HG03097 (cell line): ENCODE results near the gene MEIS2.

ENCODE experiments used
- ATAC-seq: cut with Tn5 transposase; IDR thresholded peaks from one replicate; pipeline ENCODE4 v1.9.1; 2021; ENCODE audit not compliant: unreplicated experiment, low FRiP score

MEIS2 gene

DNA sequence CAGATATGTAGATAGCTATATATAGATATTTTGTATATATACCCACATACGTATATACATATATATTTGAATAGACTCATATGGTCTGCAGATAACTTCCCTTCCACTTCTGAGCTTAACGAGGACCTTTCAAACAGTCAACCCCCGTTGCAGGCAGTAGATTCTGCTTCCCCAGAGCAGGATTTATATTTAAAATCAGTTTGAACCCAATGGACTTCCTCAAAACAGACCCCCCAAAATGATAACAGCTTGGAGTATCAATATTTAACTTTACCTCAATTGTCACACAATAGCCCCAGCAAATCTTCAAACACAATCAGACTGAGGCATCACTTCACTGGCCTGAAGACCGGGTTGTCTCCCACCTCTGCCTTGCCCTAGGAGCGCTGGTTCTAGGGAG is 218.3 kb downstream of the MEIS2 start:
- no peak for ATAC-seq

DNA sequence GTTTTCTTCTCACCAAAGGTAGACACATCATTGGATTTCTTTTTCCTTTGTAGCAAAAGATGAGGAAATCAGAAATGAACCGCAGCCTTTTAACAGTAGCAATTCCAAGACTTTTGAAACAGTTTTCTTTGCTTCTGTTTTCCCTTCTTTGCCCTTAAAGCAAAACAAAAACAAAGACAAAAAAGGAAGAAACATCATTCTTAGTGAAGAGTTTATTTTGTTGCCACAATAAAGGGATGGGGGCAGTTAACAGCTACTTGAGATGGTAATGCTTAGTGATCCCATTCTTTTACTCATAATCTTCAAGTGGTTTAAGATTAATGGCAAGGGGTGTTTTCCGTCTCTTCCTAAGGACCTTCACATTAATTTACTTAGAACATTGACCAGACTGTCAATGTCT is 218.8 kb downstream of the MEIS2 start:
- no peak for ATAC-seq

DNA sequence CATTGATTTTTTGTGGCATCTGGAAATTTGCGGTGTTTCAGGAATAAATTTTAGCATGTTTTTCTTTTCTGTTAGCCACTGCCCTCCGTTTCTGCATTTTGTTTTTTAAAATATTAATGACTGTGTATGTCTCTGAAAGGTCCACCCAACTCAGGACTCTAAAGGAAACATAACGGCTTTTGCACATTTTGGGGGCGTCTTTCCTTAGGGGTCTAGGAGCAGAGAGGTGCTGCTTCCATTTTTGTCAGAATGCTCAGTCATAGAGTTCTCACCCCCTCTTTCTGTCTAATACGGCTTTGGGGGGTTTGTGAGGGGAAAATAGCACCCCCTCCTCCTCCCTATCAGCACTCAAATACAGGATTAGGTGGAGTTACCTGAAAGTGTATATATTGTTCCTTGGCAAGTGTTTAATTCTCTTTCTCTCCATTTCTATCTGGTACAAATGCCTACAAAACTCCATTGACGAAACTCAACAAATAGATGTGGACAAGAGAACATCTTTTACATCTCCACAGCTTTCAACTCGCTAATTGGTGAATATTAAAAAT is 219.4 kb downstream of the MEIS2 start:
- ATAC-seq: no peak

DNA sequence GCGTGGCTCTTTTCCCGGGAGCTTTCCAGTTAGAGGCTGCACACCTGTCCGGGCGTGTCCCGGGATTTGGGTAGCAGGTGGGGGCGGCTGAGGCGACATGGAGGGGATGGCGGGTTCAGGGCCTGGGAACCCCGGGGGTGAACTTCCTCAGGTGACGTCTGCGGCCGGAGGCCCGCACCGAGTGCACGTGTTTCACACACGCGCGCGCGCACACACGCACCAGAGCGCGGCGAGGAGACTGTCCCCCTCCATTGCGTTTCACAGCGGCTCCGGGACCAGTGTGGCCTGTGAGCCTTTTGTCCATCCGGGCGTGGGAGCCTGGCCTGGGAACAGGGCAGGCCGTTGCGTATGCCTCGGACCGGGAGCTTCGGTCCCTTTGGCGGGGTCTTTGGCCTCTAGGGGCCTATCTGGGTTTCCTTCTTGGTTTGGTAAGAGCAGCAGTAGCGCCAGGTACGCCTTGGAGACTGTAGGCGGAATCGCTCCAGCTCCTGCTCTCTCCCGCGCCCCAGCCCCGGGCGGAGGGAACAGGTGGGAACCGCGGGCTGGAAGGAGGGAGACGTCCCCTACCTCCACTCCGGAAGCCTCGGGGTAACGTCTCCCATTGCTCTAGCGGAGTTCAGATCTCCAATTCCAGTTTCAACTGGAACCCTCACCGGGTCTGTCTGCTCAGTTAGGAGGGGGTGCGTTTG is 220.0 kb downstream of the MEIS2 start:
- no peak for ATAC-seq

DNA sequence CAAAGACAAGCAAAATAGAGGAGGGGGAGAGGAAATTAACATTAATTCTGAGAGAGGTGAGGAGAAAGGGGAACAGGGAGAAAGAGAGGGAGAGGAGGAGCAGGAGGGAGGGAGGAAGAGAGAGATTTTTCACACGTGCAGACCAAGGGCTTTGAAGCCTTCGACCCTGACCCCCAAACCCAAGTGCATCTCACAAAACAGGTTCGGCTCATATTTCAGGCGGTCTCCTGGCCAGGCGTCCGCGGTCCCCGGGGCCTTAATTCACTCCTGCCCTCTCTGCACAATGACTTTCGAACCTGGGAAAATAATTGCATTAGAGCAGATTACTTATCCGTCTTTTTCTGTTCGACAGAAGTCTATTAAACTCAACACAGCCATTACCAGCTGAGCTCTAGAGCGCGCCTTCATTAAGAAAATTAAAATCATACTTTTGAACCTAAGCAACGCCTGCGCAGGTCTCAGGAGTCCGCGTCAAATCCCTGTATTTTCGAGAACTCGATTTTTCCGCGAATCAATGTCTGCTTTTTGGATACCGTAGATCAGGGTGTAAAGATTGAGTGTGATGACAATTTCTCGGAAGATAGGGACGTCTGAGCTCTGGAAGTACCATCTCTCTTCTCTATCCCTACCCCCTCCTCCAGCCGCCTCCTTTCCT is 220.7 kb downstream of the MEIS2 start:
- no peak for ATAC-seq

DNA sequence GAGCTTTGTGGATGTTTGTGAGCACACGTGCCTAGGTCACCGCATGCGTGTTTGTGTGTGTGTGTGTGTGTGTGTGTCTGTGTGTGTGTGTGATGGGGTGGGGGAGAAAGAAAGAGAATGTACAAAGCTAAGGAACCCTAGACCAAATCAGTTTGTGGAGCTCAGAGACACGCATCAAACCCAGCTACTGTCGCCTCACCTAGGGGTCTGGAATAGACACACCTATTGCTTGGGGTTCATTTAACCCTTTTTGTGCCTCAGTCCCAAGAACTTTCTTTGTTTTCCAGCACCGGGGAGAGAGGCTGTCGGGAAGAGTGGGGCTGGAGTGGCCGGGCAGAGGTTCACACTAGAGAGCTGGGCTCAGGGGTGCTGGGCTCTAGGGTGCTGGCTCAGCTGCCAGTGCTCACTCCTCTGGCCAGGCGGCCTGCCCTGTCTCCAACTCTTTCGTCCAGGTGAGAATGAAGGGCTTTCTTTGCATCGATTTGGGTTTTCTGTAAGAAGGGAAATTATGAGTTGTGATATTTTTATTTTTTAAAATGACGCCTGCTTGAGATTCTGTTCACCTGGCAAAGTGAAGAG is 221.6 kb downstream of the MEIS2 start:
- ATAC-seq: no peak

DNA sequence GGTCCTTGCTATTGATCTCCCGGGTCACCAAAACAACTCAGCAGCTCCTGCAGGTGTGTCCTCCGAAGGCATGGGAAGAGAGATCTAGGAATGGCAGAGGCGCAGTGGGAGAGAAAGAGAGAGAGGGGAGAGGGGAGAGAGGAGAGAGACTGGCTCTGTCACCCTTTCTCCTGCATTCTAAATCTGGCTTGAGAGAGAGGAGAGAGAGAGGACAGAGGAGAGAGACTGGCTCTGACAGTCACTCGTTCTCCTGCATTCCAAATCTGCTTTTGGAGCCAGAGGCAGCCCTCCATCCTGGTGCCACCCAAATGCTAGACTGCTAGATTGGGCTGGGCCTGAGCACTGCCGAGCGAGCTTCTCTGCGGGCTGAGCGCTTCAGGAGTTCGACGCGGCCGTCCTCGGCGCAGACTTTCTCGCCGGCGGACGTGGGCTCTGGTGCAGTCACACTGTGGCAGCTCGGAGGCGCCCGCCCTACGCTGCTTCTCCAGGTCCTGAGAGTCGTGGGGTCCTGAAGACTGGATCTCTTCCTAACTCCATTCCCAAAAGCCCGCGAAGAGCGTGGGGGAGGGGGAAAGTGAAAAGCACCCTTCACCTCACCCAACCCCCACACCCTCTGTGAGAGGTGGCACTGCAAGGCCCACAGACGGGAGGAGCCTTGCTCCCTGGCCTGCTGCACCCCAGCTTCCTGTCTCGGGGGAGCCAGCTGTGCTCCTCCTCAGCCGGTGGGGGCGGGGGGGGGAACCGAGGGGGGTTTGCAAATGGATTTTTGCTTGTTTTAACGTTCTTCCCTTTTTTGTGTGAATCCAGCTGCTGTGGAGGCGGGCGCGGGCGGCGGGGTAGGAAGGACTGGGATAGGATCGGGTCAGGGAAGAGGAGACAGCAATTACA is 222.3 kb downstream of the MEIS2 start:
- ATAC-seq: peak; percentile 50

DNA sequence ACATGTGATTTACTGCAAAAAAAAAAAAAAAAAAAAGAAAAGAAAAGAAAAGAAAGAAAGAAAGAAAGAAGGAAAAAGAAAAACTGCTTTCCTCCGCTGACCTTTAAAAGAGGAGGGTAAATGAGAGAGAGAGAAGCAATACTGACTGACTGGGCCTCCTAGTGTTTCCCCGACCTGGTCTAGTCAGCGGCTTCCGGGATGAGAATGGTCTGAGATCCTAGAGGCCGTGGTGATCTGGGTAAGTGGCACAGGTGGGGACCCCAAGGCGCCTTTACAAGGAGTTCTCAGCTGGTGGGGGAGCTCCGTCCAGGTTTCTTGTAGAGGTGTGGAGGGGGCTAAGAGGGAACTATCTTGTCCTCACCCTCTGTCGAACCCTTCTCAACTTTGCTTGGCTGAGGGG is 223.1 kb downstream of the MEIS2 start:
- ATAC-seq: no peak

DNA sequence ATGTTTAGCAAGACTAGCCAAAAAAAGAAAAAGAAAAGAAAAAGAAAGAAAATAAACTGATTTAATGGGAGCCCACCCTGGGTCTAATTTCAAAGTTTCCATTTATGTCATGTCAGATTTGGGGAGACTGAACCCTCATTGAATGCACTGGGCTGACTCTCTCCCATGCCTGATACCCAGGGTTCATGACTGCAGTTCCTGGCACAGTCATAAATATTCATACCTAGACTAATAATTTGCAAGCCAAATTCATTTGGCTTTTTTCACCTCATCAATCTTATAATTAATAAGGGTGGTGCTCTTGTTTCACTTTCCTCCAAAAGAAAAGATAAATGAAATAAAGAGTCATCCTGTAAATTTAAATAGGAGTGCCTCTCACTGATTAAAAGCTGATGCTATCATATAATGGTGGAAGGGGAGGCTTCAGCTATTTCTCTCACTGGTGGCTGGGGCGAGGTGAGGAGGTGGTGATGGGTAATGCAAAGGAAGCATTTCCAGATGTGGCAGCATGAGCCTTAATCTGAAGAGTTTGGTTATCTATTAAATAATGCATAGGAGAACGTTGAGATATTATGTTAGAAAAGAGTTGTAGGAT is 224.5 kb downstream of the MEIS2 start:
- no peak for ATAC-seq

DNA sequence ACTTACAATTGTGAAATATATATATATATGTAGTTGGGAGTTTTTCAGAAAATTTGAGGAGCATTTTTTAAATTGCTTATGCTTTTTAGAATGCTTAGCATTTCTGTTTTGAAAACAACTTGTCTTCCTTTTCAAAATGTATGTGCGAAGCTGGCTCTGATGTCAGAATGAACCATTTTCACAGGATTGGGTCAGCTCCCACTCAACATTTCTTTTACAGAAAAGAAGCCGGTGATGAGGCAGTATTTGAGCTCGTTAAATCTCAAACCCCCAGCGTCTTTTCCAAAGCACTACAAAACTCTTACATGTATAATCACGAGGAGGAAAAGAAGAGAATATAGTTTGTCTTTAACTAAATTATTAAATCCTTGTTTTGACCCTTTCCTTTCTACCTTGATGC is 225.4 kb downstream of the MEIS2 start:
- no peak for ATAC-seq

DNA sequence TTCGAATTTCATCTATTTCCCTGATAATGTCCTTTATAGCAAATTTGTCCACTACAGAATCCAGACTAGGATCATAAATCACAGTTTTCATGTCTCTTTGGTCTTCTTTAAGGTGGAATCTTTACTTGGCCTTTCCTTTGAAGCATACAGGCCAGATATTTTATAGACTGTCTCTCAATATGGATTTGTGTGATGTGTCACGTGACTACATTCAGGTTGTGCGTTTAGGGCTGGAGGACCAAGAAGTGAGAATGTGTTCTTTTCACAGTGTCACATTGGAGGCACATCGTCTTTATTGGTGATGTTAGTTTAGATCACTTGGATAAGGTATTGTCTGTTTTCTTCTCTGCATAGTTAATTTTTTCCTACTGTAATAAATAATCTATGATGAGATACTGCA is 232.9 kb downstream of the MEIS2 start:
- no peak for ATAC-seq

DNA sequence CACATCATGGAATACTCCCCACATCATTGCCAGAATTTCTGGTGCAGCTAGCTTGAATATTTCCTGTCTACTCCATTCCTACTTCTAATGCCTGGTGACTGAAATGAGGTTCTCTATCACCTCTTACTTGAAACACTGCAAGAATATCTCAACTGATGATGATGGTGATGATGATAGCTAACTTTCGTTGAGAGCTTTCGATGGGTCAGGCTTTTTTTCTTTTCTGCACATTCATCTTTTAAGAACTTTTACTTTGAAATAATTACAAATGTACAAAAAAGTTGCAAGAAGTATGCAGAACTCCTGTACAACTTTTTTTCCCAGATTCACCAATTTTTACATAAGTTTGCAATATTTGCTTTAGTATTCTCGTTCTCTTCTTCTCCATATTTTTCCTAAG is 233.5 kb downstream of the MEIS2 start:
- no peak for ATAC-seq

DNA sequence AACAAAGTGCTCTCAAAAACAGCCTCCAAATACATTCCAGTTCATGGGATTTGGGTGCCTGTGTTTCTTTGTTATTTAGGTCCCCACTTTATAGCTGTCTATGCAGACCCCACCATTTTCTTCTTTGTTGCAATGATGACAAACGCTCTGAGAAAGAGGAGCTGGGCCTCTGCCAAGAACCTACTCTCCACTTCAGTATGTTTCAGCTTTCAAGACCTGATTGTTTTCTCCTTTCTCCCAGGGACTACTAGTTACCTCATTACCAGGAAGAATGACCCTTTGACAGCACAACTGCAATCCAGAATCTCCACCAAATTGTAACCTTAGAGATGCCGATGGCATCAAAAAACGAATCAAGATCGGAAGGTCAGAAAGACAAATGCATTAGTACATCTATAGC is 236.8 kb downstream of the MEIS2 start:
- no peak for ATAC-seq

DNA sequence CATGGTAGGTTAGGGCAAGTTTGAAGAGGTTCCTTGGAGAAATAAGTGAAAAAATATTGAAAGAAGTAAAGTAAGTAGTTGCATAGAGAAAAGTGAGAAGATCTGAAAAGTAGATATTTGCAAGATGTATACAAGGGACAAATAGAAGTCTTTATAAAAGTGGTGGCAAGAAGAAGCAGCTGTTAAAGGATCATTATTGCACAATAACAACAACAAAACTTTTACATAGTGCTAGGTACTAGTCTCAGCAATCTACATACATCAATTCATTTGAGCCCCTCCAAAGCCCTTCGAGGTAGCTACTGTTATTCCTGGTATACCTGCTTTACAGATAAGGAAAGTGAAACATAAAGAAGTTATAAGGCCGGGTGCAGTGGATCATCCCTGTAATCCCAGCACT is 239.6 kb downstream of the MEIS2 start:
- ATAC-seq: no peak

DNA sequence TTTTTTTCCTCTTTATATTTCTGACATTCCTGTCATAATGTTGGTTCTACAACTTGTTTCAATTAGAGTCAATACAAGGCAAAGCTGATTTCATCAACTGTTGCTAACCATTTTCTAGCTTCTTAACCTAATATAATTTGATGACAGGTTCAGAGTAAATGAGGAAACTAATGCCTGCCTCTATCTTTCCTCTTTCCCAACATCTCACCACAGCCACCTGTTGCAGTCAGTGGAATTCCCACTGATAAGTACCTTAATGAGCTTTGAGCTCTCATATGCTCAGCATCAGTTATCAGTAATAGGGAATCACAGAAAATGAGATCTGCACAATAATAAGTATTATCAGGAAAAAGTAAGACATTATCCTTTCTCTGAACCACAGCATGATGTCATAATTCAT is 241.9 kb downstream of the MEIS2 start:
- no peak for ATAC-seq

DNA sequence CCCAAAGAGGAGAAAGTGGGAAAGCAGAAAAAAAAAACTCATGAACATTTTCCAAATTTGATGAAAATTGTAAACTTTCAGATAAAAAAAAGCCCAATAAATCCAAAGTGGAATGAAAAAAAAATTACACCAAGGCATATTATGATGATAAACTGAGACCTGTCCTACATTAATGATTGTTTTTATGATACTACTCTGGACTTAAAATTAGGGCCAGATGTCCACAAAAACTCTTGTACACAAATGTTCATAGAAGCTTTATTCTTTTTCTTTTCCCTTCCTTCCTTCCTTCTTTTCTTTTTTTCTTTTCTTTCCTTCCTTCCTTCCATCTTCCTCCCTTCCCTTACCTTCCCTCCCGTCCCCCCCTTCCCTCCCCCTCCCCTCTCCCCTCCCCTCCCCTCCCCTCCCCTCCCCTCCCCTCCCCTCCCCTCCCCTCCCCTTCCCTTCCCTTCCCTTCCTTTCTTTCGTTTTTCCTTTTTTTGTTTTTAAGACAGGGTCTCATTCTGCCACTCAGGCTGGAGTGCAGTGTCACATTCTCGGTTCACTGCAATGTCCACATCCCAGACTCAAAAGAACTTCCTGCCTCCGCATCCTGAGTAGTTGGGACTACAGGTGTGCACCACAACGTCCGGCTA is 243.9 kb downstream of the MEIS2 start:
- ATAC-seq: no peak

DNA sequence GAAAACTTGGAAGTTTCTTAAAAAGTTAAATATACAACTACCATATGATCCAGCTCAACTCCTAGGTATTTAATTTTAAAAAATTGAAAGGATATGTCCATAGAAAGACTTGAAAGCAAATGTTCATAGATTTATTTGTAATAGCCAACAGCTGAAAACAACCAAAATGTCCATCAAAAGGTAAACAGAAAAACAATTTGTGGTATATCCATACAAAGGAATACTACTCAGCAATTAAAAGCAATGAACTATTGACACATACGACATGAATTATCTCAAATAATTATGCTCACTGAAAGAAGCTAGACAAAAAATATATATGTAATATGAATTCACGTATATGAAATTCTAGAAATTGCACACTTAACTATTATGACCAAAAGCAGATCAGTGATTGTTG is 249.5 kb downstream of the MEIS2 start:
- ATAC-seq: no peak

DNA sequence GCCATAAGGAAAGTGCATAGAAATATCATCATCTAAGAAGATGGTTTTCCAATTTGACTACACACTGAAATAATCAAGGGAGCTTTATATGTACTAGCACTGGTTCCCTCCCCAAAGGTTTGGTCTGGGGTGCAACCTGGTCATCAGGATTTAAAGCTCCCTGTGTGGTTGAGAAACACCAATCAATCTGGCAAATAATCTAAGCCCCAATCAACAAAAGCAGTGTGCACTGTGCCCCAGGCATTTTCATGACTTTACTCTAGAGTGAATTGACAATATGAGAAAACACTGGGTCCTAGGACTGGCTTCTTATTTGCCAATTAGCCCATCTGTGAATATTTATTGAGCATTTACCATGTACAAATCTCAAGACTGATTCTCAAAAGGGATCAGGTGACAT is 255.1 kb downstream of the MEIS2 start:
- ATAC-seq: no peak

DNA sequence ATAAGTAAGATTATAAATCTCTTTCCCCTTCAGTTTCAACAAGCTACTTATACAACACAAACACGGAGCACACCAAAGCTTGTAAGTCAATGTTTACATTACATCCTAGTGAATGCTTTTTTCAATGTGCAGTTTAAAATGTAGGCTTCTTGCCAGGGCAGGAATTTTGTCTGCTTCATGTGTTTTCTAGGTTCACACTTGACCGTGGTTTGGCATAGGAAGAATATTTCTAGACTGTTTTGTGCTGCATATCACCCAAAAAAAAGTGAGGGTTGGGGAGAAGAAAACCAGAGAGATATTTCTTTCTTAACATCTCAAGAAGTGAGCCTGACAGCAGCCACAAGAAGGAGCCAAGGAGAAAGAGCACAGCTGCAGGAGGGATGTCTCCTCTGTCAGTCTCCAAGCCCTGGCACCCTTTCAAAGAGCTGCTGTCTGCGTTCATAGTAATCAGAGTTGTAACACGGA is 255.8 kb downstream of the MEIS2 start:
- no peak for ATAC-seq

DNA sequence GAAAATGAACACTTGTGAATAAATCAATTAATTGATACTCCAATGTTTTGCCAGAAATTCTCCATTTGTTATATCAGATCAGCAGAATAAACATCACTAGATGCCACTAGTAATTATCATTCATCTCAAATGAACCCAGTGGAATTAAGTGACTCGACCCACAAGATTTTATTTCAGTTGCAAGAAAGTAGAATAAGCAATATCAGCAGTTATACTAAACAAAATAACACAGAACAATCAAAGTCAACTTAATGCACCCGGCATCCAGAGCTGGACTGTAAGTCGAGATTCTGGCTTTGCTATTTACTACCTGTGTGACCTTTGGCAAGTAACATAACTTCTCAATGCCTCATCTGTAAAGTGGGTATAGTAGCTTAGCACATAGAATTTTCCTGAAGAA is 256.5 kb downstream of the MEIS2 start:
- no peak for ATAC-seq
